ENCODE results near the gene LTC4S.

LTC4S gene

DNA sequence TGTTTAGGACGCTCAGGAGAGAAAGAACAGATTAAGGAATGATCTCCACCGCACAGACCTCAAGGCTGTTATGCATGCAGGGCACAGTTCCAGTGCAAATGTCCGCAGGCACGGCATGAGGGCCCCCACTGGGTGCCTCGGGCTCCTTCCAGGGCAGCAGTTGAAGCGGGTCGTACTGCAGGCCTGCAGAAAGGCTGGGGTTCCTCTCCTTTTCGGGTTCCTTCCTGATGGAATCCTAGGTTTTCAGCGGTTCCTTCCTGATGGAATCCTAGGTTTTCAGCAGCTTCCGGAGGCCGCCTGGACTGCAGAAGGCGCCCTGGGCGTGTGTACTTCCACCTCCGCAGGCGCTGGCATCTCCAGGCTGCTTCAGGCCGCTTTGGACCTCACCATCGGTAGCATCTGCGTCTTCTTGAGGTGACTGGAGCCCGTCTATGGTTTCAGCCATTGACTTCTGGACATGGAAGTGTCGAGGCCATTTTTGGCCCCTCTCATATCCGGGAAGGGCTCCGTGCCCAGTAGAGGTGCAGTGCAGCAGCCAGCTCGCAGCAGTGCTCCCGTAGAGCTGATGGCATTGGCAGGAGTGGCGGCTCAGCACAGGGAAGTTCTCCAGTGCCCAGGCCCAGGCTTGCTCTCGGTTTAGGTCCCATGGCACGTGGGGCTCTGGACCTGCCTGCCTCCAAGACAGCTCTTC, 18.5 kb downstream of the LTC4S start:
- no peak for DNase-seq

DNA sequence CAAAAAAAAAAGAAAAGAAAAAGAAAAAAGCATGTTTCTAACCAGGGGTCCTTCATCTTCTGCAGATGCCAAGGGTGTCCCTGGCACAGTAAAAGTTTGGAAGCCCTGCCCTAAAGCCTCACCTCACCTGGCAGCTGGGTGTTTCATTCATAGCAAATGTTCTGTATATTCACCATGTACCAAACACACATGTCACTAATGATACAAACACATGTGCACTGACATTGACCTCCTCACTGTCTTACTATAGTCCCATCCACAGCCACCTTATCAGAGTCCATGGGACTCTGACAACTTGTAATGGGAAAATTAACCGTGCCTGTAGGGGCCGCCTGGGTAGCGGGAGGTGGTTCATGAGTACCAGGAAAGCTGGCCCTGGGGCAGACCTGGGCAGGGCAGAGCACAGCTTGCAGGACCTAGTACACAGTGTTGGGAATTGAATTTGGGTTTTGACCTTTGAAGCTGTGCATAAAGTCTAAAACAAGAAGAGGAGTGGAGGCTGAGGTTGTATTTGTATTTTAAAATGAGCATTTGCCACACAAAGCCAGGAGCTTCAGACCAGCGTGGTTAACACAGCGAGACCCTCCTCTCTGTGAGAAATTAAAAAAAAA, 19.3 kb downstream of the LTC4S start:
- no peak for DNase-seq

DNA sequence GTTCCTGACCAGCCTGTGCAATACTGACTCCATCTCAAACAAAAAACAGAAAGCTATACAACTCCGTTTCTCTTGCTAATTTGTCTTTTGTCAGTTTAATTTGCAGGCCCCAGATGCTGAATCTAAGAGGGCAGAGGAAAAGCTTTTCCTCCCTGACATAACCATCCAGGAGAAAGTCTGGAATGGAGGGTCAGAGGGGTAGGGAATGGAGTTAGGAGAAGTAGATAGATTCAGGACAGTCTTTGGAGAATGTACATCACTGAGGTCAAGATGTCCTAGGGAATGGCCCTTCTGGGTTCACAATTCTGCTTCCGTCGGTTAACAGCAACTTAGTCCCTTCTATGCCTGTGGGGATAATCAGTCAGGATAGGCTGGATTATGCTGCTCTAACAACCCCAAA, 20.3 kb downstream of the LTC4S start:
- no peak for DNase-seq

DNA sequence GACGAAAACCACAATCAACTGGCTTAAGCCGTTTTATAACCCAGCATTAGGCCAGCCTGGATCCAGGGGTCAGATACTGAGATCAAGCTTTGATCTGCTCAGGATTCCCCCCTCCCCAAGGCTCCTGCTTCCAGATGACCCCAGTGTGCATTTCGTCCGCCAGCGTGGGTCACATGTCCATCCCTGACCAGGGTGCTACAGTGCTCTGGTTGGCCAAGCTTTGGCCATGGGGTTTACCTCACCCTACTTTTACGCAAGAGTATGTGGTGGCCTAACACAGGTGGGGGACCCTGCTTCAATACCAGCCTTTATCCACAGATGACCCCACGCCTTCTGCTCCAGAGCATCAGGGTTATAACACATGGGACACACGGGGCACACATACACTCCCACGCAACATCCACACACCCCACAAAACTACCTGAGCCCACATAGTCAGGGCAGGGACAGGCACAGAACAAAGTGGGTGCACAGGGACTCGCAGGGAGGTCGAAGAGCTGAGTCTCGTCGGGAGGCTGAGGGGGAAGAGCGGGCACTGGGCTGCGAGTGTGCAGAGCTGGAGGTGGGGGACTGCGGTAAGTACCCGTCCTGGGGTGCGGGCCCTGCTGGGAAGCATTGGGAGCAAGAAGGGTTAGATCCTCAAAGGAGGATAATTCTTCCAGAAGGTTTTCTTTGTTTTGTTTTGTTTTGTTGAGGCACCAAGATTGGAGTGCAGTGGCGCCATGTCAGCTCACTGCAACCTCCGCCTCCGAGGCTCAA, 21.9 kb downstream of the LTC4S start:
- DNase-seq, result no peak

DNA sequence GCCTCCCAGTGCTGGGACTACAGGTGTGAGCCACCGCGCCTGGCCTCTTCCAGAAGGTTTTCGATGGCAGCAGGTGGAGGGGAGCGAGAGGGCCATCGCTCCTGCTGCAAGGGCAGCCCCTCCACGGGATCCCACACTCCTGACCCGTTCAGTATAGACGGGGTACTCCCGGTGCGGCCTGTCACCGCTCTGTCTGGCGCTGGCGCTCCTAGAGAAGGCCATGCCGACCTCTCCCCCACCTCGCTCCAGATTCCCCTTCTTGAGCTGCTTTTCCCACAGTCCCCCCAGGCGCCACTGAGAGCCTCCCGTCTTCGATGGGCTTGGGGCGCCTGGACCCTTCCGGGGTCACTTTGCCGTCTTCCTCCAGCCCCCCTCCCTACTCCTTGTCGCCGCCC, 22.6 kb downstream of the LTC4S start:
- no peak for DNase-seq

DNA sequence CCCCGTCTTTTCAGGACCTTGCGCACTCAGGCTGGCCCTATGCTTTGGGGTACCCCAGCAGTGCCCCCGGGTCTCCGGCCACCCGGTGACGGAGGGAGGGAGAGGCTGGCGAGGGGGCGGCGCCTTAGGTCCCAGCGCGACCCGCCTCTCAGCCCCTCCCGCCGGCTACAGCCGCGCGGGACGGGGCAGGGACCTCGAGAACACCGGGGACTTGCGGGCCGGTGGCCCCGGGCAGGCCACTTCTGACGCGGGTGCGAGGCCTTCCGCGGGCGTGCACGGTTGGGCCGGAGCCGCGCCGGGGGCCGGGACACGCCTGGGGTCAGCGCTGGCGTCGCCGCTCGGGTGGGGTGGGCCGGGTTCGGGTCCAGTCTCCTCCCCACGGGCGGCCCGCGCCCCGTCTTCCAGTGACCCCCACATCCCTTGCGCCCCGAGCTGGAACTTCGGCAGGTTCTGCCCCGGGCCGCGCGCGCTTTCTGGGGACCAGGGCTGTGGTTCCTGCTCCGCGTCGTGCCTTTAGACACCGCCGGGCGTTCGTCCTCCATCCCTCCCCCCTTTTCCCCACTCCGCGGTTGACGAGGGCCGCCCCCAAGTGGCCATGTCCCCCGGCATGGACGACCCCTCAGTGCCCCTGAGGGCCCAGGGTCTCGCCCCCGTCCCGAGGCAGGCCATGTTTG, 23.1 kb downstream of the LTC4S start:
- DNase-seq, result no peak

DNA sequence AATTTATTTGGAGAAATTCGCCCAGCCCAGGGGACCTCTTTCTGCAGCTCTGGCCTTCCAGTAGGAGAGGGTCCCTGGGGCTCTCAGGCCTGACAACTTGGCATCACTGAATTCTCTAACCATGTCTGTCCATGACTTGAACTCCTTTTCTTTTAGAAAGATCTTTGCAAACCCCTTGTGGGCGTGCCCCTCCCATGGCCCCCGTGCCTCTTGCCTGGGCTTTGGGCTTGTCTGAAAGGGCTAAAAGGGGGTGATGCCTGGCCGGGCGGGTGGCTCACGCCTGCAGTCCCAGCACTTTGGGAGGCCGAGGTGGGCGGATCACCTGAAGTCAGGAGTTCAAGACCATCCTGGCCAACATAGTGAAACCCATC, 23.7 kb downstream of the LTC4S start:
- no peak for DNase-seq

DNA sequence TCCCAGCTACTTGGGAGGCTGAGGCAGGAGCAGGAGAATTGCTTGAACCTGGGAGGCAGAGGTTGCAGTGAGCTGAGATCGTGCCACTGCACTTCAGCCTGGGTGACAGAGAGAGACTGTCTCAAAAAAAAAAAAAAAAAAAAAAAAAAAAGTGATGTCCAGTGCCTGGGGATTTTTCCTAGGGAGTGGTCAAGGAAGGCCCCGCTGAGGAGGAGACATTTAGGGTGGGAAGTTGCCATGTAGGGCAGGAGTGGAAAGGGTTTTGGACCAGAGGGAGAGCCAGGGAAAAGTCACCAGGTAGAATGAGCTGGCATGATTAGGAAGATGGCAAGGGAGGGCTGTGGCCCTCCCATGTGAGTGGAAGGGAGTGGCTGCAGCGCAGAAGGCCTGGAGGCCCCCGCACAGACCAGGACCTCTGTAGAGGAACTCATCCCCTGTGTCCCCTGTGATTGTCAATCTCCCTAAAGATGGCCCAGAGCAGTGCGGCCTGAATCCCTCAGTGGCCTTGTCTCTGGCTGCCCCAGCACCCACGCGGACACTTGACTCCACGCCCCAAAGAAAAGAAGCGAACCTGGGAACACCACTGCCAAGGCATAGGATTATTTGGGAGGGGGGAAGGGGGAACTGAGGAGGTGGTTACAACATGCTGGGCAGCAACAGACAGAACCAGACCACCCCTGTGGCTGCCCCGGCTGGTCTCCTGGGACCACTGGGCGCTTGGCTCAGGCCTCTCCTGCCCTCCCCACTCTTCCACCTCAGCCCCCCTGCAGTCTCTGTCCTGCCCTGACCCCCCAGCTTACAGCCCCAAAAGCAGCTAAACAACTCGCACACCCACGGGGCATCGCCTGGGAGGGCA, 24.3 kb downstream of the LTC4S start:
- DNase-seq, result no peak

DNA sequence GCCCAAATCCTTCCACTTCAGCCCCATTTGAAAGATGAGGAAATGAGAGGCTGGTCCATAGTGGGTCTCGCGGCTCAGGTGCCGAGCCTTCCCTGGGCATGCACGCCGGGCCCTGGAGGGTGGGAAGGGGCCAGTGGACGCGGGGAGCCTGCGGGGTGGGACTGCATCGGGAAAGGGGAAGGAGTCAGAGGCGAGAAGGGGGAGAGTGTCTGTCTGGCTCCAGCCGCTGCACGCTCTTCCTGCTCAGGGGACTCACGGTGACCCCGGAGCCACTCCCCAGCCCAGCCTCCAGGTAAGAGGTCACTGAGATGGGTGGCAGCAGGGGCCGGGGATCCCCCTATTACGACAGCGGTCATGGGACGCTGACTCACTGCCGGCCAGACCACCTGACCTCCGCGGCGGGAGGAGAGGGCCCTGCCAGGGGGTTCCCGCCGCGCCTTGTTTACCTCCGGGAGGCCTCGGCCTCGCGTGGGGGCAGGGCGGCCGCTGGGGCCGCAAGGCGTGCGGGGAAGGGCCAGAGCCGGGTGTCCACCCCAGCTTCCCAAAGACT, 25.0 kb downstream of the LTC4S start:
- DNase-seq, result peak; percentile 96

DNA sequence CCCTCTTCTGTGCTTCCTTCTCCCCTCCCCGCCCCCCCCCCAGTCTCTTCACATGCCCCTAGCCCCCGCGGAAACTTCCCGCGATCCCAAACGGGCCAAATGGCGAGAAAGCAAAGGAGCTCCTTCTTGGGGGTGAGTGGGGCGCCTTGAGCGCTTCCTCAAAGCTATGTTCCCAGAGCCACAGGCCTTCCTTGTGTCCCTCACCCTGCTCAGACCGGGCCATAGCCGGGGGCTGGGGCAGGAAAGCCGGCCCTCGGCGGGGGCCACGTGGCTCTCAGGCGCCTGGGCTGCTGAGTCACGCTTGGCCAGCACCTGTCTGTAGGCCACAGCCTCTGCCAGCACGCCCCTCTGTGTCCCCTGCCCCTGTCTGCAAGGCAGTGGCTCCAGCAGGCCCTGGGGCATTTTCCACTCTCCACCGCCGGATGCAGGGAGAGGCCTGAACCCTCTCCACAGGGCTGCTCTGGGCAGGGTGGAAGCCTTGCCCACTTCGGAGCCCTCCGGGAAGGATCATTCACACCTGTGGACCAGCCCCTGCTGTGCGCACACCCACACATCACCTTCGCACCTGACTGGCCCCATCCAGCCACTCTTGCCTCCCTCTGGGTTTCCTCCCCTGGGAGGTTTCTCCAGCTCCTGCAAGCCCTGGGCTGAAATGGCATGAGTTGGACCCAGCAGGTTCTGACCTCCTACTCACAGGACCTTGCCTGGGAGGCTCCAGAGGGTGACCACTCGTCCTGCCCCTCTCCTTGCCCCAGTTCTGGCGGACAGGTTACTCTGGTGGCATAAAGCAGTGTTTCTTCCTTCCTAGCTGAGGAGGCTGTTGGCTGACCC, 25.7 kb downstream of the LTC4S start:
- peak; percentile 83 for DNase-seq

DNA sequence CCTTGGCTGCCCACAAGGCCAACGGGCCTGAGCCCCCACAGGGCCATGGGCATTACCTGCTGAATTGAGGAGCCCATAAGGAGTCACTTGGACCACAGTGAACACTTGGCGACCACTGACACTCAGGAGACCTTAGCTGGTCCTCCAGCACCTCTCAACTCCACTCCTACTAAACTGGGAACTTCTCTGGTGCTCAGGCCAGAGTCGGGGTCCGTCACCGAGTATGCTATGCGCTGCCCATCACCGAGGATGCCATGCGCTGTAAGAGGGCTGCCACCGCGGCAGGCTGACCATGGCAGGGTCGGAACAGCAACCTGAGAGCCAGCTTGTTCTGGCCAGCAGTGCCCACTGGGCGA, 26.3 kb downstream of the LTC4S start:
- DNase-seq, result no peak

DNA sequence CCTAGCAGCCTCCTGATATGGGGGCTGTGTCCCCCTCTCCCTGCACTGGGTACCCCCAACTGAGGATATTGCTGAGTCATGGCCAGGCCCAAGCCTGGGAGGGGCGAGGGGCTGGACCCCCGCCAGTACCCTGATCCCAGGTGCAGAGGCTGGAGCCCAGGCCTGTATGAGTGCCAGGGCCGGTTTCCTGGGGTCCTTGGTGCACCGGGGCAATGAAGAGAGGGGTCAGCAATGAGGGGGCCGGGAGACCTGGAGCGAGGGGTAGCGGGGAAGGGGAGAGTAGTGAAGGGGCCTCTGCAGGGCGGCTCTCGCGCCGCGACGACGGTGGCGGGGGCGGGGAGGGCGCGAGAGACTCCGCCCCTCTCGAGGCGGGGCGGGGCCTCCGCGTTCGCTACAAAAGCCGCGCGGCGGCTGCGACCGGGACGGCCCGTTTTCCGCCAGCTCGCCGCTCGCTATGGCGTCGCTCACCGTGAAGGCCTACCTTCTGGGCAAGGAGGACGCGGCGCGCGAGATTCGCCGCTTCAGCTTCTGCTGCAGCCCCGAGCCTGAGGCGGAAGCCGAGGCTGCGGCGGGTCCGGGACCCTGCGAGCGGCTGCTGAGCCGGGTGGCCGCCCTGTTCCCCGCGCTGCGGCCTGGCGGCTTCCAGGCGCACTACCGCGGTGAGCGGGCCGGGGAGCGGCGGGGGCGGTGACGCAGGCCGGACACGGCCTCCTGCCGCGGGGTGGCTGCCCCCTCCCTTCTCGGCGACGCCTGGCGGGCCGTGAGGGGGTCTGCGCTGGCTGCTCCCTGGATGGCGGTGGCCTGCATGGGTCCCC, 26.9 kb downstream of the LTC4S start, which contains the start of gene SQSTM1:
Gene SQSTM1 (plus strand): TSS at position 423 of the 815 bp plus-strand sequence. CDS start 32 bp downstream, at position 455.
- DNase-seq, result peak; percentile 93

DNA sequence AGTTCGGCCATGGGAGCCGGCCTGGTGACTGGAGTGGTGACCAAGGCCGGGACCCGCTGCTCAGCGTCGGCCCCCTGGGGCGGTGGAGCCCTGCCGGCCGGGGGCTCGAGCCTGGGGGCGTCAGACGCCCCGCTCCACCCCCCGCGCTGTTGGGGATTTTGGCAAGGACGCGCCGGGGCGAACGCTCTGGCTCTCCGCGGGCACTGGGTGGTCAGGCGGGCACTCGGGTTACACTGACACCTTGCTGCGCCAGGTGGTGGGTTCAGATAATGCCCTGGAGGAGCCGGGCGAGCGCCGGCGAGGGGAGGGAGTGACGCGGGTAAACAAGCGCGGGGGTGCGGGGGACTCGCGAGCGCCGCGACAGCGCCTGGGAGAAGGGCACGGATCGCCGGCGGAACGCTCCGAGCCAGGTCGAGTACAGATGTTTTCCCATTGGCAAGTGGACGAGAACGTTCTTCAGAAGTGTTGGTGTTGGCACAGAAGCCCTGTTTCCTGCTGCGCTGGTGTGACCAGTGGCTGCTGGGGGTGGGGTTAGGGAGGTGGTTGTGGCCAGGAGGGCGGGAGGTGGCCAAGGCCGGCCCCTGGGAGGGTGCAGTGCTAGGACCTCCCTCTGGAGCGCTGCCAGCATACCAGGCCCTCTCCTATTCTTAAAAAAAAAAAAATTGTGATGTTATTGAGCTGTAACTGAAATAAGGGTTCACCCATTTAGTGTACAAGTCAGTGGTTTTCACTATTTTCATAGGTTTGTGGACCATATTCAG, 27.7 kb downstream of the LTC4S start:
- peak; percentile 95 for DNase-seq

DNA sequence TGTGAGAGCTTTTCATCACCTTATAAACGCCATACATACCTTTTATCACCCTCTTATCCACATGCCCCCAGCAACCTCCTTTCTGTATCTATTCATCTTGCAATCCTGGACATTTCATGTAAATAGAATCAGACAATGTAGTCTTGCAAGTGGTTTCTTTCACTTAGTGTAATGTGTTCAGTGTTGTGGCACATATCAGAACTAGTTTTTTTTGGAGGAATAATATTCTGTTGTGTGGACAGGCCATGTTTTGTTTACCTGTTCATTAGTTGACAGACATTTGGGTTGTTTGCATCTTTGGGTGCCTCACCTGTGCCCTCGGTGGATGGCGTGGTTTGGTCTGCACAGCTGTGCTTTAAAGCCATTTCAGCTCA, 28.3 kb downstream of the LTC4S start:
- DNase-seq, result no peak

DNA sequence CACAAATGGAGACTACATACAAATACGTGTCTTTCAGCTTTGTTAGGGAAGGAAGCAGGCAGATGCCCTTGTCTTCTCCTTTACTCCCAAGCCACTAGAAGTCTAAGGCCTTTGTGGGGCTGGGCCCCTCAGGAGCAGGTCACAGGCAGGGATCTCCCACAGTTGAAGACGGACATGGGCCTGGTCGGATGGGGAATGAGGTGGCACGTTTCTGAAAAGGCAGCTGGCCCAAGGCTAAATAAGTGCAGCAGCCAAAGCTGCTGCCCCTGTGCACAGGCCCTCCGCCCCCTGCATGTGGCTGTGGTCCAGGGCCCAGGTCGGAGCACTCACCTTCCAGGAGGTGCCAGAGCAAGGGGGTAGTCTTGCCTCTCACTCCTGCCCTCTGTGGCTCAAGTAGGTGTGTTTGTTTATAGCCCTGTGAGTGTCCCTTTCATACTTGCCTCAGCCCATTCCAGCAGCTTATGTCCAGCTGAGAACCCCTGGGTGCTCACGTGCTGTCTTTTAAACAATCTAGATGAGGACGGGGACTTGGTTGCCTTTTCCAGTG, 28.7 kb downstream of the LTC4S start:
- peak; percentile 62 for DNase-seq

DNA sequence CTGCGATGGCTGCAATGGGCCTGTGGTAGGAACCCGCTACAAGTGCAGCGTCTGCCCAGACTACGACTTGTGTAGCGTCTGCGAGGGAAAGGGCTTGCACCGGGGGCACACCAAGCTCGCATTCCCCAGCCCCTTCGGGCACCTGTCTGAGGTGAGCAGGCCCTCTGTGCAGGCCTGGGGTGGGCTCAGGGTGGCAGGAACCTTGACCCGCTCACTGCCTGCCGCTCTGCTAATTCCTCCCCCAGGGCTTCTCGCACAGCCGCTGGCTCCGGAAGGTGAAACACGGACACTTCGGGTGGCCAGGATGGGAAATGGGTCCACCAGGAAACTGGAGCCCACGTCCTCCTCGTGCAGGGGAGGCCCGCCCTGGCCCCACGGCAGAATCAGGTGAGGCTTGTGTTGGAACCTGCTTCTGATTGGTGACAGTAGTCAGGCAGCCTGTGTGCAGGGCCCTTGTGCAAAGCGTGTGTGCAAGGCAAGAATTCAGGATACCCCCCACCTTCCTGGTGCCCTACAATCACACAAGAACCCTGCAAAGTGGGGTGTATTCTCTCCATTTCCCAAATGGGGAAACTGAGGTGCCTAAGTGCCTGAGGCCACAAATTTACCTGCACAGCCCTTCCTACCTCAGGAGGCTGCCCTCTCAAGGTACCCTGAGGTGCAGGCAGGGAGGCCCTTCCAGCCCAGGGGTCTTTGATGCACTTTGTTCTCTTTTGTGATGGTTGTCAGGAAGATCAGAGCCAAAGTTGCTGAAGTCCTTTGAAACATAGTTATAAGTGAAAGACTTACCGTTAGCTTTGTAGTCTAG, 30.4 kb downstream of the LTC4S start:
- no peak for DNase-seq

DNA sequence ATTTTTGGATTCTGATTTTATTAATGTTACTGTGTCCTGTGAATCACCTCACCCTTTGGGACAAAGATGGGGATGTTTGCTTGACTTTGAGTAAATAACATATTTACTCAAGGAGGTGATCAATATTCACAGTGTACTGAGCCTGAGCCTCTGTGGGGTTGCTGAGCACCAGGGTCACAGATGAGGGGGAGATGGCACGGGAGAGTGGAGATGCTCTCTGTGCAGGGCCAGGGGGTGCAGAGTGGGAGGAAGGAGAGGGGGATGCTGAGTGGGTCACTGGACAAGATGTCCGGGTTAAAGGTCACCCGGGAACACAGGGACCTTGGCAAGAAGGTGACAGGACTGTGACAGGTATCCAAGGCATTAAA, 30.9 kb downstream of the LTC4S start:
- no peak for DNase-seq

DNA sequence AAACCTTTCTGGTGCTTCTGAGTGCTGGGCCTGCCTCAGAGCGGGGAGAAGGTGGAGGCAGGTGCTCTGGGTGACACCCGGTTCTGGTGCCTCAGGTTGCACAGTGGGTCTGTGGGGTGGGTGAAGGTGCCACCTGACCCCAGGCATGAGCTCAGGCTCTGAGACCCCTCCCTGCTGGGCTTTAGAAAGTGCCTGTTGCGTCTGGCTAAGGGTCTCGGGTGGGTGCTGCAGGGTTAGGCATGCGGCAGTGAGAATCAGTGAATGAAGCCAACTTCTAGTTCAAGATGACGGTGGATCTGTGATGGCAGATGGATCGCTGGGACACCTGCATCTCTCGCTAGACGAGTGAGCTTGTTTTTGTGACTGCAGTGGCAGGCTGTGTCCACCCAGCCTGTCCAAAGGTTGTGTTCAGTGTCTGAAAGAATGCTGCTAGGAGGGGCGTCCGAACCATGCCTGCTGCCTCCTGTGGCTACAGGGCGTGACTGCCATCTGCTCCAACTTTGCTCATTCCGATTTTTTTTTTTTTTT, 31.9 kb downstream of the LTC4S start:
- DNase-seq, result no peak

Data from activated effector memory CD4-positive, alpha-beta T cell treated with anti-CD3 and anti-CD28 coated beads, Interleukin-2, amount 50 U/mL, for 16 hours (primary cell).